GM18511 (cell line): ENCODE measurements around the gene IFT22.
"Not testable (repeated sequence)": the region's sequence is repeated elsewhere in the genome, so short reads cannot be mapped to it uniquely, and the experiment has no call there.

Source experiments
- ATAC-seq: cut with Tn5 transposase; IDR thresholded peaks from one replicate; pipeline ENCODE4 v1.9.1; 2021; ENCODE audit warnings: mild to moderate bottlenecking, moderate library complexity; ENCODE audit not compliant: unreplicated experiment

The IFT22 gene

DNA sequence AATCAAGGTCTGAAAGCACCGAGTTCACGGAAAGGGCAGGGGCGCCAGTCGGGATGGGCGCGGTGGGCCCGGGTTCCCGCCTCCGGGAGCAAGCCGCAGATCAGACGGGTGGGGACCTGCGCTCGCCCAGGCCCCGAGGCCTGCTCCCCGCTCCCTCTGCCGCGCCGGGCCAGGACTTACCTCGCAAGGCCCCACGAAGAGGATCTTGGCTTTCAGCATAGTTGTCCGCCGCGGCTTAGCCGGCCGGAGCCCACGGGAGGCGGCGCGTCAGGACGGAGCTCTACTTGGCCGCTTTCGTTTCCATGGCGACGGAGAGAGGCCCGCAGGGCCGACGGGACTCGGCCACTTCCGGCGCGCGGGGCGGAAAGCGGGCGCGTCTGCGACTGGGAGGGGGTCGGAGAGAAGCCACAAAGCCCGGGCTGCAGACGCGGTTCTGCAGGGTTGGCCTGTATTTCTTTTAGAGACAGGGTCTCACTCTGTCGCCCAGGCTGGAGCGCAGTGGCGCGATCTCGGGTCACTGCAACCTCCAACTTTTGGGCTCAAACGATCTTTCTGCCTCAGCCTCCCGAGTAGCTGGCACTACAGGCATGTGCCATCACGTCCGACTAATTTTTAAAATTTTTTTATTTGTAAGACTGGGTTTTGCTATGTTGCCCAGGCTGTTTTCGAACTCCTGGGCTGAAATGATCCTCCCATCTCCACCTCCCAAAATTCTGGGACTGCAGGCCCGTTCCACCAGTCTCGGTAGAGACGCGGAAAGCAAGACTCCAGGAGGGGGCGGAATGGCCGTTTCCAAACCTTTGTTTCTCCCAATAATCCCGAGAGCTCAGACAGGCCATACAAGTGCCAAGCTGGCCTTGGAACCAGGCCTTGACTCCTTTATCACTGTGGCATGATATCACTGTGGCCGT, at the start of gene IFT22:
IFT22 (minus strand) TSS at position 322 of the 911 bp plus-strand sequence; CDS start at position 219, 103 bp downstream.
- ATAC-seq = peak; percentile 98

DNA sequence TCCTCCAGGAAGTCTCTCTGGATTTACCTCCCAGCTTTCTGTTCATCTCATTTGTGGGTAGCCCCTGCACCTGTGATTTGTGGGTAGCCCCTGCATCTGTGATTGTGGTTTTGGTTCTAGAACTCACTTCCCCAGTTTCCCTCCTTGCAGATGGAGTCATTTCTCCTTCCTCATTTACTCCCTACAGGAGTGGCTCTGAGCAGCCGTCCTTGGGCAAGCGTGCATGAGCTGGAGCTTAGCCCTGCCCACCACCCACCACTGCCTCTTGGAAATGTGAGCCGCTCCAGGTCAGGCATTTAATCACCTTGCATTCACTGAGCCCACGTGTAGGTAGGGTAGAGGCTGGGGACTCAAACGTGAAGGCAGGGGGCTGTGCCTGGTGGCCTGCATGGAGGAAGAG, 49.2 kb upstream of the IFT22 start:
- ATAC-seq = no peak

DNA sequence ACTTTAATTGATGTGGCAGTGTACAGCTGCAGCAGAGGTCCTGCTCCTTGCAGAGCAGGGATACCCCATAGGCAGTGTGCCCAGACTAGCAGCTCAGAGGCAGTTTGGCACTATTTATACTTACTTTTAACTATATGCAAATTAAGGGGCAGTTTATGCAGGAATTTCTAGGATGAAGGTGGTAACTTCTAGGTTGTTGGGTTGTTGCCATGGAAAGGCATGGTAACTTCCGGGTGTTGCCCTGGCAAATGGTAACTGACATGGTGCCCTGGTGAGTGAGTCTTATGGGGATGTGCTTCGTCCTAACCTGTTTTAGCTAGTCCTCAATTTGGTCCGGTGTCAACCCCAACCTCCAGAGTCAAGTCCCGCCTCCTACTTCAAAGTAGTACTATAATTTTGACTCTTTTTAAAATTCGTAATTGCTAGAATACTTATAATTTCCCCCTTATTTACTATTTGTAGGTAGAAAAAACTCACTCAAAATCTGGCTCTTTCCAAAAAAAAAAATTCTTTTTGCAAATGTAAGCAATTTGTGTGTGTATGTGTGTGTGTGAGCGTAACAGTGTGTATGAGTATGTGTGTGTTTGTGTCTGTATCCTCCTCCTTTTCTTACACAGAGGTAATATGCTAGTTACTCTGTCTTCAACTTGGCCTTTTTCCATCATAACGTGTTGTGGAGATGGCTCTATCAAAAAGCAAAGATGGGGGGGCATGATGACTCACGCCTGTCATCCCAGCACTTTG, 47.0 kb upstream of the IFT22 start:
- ATAC-seq = no peak

DNA sequence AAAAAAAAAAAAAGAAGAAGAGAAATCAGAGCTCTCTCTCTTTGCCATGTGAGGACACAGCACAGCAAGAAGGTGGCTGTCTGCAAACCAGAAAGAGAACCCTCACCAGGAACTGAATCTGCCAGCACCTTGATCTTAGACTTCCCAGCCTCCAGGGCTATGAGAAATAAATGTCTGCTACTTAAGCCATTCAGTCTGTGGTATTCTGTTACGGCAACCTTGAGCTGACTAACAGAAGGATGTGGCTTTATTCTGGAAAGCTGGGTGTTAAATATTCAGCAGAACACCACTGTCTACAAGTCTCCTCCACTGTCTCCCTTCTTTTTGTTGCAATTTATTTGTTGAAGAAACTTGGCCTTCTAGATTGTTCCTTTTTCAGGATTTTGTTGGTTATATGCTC, 46.1 kb upstream of the IFT22 start:
- no peak for ATAC-seq

DNA sequence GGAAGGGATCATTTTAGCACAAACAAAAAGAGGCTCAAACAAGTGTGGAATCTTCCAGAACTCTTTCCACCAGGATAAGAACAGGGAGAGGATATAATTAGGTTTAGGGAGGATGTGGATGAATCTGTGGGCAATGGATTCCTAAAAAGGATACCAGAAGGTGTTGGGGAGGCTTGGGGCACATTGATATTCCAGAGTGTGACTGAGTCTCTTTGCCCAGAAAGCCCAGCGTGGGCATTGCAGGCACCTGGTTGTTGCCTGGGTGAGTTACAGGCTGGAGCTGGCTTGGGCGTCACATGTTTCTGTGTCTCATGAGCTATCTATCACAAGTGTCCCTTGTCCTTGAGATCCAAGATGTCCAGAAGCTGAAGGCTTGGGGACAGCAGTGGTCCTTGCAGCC, 44.3 kb upstream of the IFT22 start:
- ATAC-seq = no peak

DNA sequence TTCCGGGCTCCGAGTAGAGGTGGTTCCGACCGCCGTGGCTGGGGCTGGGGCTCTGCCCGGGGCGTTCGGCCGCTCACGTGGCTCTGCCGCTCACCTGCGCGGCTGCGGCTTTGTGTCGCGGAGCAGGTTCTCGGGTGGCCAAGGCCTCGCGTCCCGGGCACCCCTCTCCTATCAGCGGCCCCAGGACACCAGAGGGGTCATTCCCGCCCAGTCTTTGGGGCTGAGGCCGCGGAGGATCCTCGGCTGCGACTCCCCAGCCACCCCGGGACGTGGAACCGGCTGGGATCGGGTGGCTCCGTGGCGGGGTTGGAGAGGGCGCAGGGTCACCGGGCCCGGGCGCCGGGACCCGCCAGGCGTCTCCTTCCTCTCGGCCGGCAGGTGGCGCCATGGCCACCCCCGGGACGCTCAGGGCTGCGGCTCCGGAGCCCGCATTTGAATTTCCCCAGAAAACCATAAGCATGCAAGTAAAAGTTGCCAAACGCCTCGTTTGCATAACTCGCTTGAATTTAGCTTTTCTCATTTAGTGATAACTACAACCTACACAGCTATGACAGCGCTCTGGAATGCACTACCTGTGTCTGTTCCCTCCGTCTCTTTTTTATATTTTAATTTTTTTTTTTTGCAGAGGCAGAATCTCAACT, 42.2 kb upstream of the IFT22 start:
- ATAC-seq = peak; percentile 57

DNA sequence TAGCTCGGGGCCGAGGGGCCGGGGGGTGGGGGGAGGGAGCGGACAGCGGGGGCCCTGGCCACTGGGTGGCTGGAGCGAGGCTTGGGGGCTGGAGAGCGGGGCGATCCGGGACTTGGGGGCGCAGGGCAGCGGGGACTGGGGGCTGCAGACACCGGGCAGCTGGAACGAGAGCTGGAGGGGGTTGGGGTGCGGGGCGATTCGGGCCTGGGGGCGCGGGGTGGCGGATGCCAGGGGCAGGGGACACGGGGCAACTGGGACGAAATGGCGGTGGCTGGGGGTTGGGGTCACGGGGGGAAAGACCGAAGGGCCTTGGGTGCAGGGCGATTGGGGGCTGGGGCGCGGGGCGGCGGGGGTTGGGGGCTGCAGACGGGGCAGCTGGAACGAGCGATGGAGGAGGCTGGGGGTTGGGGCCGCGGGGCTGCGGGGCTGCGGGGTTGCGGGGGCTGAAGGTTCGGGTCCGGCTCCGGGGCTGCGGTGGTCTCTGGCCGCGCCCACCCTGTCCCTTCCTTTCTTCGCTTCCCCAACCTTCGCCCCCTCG, 41.7 kb upstream of the IFT22 start:
- no peak for ATAC-seq

DNA sequence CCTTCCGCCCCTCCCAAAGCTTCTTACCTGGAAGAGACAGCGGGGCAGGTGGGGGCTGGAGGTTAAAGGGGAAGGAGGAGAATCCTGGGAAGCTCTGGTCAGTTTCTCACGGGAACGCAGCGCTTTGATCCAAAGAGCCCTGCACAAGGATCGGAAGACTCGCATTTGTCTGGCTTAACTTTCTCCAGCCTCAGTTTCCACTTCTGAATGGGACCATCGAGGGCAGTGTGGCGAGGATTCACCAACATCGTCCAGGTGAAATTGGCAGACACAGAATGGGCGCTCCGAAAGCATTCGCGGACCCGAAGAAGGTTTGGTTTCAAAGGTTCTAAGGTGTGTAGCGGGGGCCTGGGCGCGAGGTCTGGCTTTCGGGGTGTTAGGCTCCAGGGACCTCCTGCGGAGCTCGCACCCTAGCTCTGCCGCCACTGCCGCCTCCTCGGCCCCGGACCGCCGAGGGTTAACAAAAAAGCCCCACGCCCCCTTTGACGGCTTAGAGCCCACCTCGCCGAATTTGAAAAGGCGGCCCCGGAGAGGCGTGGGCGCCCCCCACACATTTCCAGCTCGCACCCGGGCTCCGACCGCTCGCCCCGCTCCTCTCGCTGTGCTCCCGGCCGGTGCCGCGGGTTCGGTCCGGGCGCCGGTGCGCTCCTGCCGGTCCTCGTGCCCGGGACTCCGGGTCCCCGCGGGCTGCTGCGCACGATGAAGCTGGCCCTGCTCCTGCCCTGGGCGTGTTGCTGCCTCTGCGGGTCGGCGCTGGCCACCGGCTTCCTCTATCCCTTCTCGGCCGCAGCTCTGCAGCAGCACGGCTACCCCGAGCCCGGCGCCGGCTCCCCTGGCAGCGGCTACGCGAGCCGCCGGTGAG, 41.0 kb upstream of the IFT22 start, which contains the start of gene COL26A1:
COL26A1 (plus strand) TSS at position 542 of the 862 bp plus-strand sequence; CDS start at position 700, 158 bp downstream.
- no peak for ATAC-seq

DNA sequence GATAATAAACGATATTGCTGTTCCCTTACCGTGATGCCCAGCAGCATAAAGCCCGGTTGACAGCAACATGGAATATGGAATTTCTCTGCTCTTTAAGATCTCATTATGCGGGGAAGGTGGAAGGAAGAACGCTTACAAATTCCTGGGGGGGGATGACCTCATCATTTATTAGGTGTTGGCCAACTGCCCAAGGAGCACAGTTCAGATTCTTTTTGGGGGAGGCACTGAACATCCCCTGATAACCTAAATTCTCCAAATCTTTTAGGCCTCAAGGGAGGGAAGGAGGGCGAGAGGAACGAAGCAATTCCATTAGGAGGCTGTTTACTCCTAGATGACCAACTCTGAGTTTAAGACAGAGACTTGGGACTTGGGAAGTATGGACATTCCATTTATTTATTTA, 35.8 kb upstream of the IFT22 start:
- no peak for ATAC-seq

DNA sequence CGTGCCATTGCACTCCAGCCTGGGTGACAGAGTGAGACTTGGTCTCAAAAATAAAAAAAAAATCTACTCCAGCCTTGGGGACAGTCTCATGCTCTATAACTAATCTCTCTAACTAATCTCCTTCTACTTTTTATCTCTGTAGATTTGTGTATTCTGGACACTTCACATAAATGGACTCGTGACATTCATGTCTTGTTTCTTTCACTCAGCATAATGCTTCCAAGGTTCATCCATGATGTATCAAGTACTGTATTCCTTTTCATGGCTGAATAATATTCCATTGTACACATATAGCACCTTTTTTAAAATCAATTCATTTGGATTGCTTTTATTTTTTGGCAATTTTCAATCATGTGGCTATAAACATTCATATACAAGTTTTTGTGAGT, 31.3 kb upstream of the IFT22 start:
- no peak for ATAC-seq

DNA sequence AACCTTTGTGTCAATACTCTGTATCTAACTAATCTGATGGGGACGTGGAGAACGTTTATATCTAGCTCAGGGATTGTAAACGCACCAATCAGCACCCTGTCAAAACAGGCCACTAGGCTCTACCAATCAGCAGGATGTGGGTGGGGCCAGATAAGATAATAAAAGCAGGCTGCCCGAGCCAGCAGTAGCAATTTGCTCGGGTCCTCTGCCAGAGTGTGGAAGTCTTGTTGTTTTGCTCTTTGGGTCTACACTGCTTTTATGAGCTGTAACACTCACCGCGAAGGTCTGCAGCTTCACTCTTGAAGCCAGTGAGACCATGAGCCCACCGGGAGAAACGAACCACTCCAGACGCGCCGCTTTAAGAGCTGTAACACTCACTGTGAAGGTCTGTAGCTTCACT, 27.7 kb upstream of the IFT22 start:
- ATAC-seq = not testable (repeated sequence)

DNA sequence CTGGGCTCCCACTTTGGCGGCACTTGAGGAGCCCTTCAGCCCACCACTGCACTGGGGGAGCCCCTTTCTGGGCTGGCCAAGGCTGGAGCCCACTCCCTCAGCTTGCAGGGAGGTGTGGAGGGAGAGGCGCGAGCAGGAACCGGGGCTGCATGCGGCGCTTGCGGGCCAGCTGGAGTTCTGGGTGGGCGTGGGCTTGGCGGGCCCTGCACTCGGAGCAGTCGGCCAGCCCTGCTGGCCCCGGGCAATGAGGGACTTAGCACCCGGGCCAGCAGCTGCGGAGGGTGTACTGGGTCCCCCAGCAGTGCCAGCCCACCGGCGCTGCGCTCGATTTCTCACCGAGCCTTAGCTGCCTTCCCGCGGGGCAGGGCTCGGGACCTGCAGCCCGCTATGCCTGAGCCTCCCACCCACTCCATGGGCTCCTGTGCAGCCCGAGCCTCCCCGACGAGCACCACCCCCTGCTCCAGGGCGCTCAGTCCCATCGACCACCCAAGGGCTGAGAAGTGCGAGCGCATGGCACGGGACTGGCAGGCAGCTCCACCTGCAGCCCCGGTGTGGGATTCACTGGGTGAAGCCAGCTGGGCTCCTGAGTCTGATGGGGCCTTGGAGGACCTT, 26.9 kb upstream of the IFT22 start:
- not testable (repeated sequence) for ATAC-seq

DNA sequence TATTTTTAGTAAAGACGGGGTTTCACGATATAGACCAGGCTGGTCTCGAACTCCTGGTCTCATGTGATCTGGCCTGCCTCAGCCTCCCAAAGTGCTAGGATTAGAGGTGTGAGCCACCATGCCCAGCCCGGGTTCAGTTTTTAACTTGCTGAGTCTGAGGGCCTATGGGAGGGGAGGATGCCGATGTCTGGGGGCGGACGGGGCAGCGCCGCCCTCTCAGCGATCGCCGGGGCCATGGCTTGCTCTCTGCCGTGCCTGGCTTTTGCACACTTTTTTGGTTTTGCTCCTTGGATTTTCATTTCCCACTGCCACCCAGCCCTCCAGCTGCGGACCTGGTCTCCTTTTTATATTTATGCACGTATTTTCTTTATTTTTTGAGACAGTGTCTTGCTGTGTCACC, 25.9 kb upstream of the IFT22 start:
- no peak for ATAC-seq

DNA sequence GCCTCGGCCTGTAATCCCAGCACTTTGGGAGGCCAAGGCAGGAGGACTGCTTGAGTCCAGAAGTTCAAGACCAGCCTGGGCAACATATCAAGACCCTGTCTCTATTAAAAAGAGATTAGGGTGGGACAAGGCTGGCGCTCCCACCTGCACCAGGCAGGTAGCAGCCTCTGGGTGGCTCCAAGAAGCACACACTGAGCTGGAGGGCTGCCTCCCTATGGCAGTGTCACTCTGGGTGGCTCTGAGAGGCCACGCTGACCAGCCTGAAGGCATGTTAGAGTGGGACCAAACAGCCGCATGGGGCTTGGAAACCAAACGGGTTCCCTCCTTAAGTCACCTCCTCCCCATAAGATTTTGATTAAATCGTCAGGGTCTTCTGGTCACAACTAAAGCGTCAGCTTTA, 21.3 kb upstream of the IFT22 start:
- no peak for ATAC-seq

DNA sequence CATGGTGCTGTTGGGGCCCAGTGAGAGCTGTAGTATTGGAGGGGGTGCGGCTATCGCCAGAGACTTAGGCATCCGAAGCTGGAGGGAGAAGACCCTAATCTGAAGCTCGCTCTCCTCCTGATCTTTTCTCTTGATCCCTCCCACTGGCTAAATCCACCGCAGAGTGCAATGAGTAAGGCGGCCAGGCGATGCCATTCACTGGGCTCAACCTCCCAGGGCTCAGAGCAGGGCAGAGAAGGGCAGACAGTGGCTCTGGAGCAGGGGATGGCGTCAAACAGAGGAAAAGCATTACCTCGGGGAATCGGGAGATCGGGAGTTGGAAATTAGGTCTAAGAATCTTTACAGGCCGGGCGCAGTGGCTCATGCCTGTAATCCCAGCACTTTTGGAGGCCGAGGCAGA, 18.8 kb upstream of the IFT22 start:
- no peak for ATAC-seq

DNA sequence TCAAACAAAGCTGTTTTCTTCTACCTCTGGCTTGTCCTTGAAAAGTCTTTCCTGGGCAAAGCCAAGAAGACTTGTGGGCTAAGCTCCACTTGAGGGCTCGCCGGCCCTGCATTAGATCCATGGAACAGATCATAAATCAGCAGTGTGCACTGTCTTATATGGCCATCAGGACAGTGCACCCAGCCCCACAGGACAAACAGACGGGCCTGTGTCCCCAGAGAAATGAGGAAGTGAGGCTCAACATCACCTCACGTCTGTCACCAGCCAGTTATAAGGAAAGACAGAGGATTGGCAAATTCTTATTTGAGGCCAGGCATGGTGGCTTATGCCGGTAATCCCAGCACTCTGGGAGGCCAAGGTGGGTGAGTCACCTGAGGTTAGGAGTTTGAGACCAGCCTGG, 12.3 kb upstream of the IFT22 start:
- ATAC-seq = no peak

DNA sequence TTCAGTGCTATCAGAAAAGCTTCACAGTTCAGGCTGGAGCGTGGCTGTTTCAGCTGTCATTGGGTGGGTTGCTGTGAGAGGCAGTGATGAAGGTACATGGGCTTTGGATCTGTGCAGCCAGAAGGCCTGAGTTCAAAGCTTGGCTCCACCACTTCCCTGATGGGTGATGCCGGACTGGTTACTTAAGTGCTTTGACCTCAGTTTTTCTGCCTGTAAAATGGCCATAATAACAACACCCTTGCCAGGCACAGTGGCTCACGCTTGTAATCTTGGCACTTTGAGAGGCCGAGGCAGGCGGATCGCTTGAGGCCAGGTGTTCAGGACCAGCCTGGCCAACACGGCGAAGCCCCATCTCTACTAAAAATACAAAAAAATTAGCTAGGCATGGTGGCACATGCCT, 10.4 kb upstream of the IFT22 start:
- ATAC-seq = no peak

DNA sequence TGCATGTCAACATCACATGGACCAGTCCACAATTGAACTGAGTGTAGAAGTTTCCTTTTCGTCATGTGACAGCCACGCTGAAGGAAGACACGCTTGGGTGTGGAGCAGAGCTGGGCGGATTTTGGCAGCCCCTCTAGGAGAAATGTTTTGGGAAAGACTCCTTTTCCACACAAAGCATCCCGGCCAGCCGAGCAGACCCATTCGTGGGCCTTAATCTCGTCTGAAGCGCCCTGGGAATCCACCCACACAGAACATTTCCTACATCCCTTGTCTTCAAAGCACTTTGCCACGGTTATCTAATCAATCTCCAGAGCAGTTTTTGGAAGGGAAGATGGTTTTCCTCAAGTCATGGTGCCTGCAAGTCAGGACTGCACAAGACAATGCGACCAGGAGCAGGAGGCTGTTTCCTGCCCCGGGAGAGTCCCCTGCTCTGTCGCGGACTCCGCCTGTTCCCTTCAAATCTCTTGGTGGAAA, 8.4 kb upstream of the IFT22 start:
- no peak for ATAC-seq

DNA sequence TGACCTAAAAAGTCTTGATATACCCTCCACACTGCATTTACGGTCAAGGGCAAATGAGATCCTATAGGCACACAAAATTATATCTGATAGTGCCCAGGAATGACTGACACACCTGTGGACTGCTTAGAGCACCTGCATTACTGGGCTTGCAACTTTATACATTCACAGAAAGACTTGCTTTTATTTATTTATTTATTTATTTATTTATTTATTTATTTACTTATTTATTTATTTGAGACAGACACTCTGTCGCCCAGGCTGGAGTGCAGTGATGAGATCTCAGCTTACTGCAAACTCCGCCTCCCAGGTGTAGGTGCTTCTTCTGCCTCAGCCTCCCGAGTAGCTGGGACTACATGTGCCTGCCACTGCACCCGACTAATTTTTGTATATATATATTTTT, 6.5 kb upstream of the IFT22 start:
- no peak for ATAC-seq

DNA sequence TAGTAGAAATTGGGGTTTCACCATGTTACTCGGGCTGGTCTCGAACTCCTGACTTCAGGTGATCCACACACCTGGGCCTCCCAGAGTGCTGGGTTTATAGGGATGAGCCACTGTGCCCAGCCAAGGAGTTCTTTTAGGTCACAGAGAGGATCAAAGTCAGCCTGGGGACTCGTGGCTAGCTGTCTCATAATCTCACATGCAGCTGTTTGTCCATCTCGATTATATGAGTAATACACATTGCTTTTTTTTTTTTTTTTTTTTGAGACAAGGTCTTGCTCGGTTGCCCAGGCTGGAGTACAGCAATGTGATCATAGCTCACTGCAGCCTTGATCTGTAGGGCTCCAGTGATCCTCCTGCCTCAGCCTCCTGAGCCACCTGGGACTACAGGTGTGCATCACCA, 2.2 kb downstream of the IFT22 start:
- ATAC-seq = no peak
